ENCODE results near the gene CYP27C1. TPM values are rescaled to one million over a fixed set of nuclear protein-coding genes. Genes with fewer than 3 reads are reported as not detected.
A peak's percentile ranks its signal among the peaks of the same experiment; 100 is the strongest.

The CYP27C1 gene
- total RNA-seq, 4 donors from 2014 or later: 1.8 to 12.7 (median 2.9) TPM

- no peaks in the 10 kb centered on the region for H3K36me3 ChIP-seq
- H3K4me3 ChIP-seq: no peak overlapping the region
- TF ChIP-seq POLR2A (IDR thresholded peaks at IDR 0.05) (no peak), CTCF (IDR thresholded peaks at IDR 0.05) (no peak), POLR2AphosphoS5 (IDR thresholded peaks at IDR 0.05) (no peak), EP300 (IDR thresholded peaks at IDR 0.05) (no peak)
- no peak for DNase-seq (ENCODE audit: low spot score in 2 of 2)
- no peaks in the 10 kb centered on the region for H3K27me3 ChIP-seq
- no peaks in the 10 kb centered on the region for H3K9me3 ChIP-seq
- H3K4me1 ChIP-seq: peaks cover 27% of the 10 kb centered on the region
- 80% methylated on average over 4 of the region's 4 CpGs for WGBS
- peak overlapping the region; percentile 61 for H3K27ac ChIP-seq
Measured at GRCh38 chr2:127142663-127143630, 77.2 kb downstream of the CYP27C1 start.

GRCh38 chr2:127140538-127140937, 79.6 kb downstream of the CYP27C1 start:
- Histone ChIP-seq H3K4me1 (peaks cover 22% of the 10 kb centered on the region), H3K36me3 (no peaks in the 10 kb centered on the region), H3K27ac (no peak overlapping the region), H3K27me3 (no peaks in the 10 kb centered on the region), H3K9me3 (no peaks in the 10 kb centered on the region), H3K4me3 (no peak overlapping the region)
- DNase-seq (ENCODE audit: low spot score in 2 of 2): no peak
- WGBS: 76% methylated on average over 13 of the region's 13 CpGs
- TF ChIP-seq POLR2A (IDR thresholded peaks at IDR 0.05) (no peak), EP300 (IDR thresholded peaks at IDR 0.05) (no peak), POLR2AphosphoS5 (IDR thresholded peaks at IDR 0.05) (no peak), CTCF (IDR thresholded peaks at IDR 0.05) (no peak)

- H3K27ac ChIP-seq: no peak overlapping the region
- no peak for DNase-seq (ENCODE audit: low spot score in 2 of 2)
- H3K36me3 ChIP-seq: no peaks in the 10 kb centered on the region
- no peaks in the 10 kb centered on the region for H3K27me3 ChIP-seq
- no peaks in the 10 kb centered on the region for H3K9me3 ChIP-seq
- peaks cover 15% of the 10 kb centered on the region for H3K4me1 ChIP-seq
- H3K4me3 ChIP-seq: no peak overlapping the region
- WGBS: 64% methylated on average over 2 of the region's 2 CpGs
- no peak for TF ChIP-seq CTCF (IDR thresholded peaks at IDR 0.05)
- TF ChIP-seq POLR2A (IDR thresholded peaks at IDR 0.05): no peak
- TF ChIP-seq POLR2AphosphoS5 (IDR thresholded peaks at IDR 0.05): no peak
- TF ChIP-seq EP300 (IDR thresholded peaks at IDR 0.05): no peak
Measured at GRCh38 chr2:127139766-127140165, 80.3 kb downstream of the CYP27C1 start.

- no peaks in the 10 kb centered on the region for H3K36me3 ChIP-seq
- H3K9me3 ChIP-seq: no peaks in the 10 kb centered on the region
- H3K4me3 ChIP-seq: no peak overlapping the region
- no peak for TF ChIP-seq POLR2A (IDR thresholded peaks at IDR 0.05)
- TF ChIP-seq CTCF (IDR thresholded peaks at IDR 0.05): no peak
- TF ChIP-seq POLR2AphosphoS5 (IDR thresholded peaks at IDR 0.05): no peak
- no peak for TF ChIP-seq EP300 (IDR thresholded peaks at IDR 0.05)
- WGBS: 91% methylated on average over 12 of the region's 12 CpGs
- no peaks in the 10 kb centered on the region for H3K27me3 ChIP-seq
- no peak for DNase-seq (ENCODE audit: low spot score in 2 of 2)
- no peak overlapping the region for H3K27ac ChIP-seq
- no peaks in the 10 kb centered on the region for H3K4me1 ChIP-seq
Measured at GRCh38 chr2:127138281-127138680, 81.8 kb downstream of the CYP27C1 start.

- H3K4me3 ChIP-seq: no peak overlapping the region
Measured at GRCh38 chr2:127137741-127138140, 82.4 kb downstream of the CYP27C1 start.

More at GRCh38 chr2:127137741-127138140, 82.4 kb downstream of the CYP27C1 start:
- Histone ChIP-seq H3K9me3 (no peaks in the 10 kb centered on the region), H3K27ac (no peak overlapping the region), H3K36me3 (no peaks in the 10 kb centered on the region), H3K27me3 (no peaks in the 10 kb centered on the region), H3K4me1 (no peaks in the 10 kb centered on the region)
- TF ChIP-seq CTCF (IDR thresholded peaks at IDR 0.05) (no peak), POLR2AphosphoS5 (IDR thresholded peaks at IDR 0.05) (no peak), POLR2A (IDR thresholded peaks at IDR 0.05) (no peak), EP300 (IDR thresholded peaks at IDR 0.05) (no peak)
- WGBS: 96% methylated on average over 14 of the region's 15 CpGs
- DNase-seq (ENCODE audit: low spot score in 2 of 2): no peak
